ENCODE data around the gene IL1R1.
"Not testable (repeated sequence)": the region's sequence is repeated elsewhere in the genome, so short reads cannot be mapped to it uniquely, and the experiment has no call there.

IL1R1 gene

GRCh38 chr2:102103284-102103683 lies 39.3 kb upstream of the IL1R1 start:
- H3K27me3 ChIP-seq = no peaks in the 10 kb centered on the region
- H3K36me3 ChIP-seq = no peaks in the 10 kb centered on the region
- H3K4me3 ChIP-seq (ENCODE audit: low read depth in 1 of 2, low read length in 1 of 2) = no peak overlapping the region
- H3K4me1 ChIP-seq (ENCODE audit: control insufficient read depth in 1 of 2, insufficient read depth in 1 of 2, low read depth in 1 of 2, low read length in 1 of 2) = peaks cover 8 to 12% of the 10 kb centered on the region in 2 experiments
- no peak overlapping the region for H3K27ac ChIP-seq
- TF ChIP-seq, protein P1, sequence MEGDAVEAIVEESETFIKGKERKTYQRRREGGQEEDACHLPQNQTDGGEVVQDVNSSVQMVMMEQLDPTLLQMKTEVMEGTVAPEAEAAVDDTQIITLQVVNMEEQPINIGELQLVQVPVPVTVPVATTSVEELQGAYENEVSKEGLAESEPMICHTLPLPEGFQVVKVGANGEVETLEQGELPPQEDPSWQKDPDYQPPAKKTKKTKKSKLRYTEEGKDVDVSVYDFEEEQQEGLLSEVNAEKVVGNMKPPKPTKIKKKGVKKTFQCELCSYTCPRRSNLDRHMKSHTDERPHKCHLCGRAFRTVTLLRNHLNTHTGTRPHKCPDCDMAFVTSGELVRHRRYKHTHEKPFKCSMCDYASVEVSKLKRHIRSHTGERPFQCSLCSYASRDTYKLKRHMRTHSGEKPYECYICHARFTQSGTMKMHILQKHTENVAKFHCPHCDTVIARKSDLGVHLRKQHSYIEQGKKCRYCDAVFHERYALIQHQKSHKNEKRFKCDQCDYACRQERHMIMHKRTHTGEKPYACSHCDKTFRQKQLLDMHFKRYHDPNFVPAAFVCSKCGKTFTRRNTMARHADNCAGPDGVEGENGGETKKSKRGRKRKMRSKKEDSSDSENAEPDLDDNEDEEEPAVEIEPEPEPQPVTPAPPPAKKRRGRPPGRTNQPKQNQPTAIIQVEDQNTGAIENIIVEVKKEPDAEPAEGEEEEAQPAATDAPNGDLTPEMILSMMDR (IDR thresholded peaks at IDR 0.05) = no peak
- H3K9me3 ChIP-seq = no peaks in the 10 kb centered on the region

DNA sequence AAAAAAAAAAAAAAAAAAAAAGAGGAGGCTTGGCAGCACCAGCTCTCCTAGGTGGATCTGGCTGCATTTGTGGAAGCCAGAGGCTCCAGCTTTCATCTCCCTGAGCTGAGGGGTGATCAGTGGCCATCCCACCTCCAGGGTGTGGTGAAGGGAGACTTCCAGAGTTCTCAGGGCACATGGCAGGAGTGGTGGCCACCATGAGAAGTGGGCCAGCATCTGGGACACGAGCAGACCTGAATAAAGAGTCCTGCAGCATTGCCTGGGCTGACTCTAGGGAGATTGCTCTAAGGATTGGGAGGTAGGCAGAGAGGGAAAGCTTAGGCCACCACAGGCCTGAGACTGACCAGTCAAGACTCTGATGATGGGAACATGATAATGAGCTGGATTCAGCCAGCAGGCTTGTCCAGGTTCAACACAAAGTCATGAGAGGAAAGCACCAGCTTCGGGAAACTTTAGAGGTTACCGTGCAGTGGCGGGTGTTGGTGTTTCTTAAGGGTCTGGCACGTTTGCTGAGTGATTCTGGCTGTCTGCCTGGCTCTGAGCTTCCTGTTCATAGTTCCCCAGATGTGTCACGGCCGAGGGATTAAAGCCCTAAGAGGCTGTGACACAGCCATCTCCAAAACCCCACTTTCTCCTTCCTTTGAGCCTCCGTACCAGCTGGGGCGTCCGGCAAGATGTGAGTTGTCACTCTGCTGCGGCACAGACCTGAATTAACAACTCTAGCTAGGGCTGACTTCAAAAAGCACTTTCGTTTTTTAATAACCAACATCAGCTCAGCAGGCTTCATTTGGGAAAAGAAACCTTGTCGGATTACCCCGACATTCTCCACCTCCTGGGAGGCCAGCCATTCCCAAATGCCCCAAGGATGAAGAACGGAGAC lies 38.3 kb upstream of the IL1R1 start:
- TF ChIP-seq, protein P1 (IDR thresholded peaks at IDR 0.05) = no peak
- Histone ChIP-seq H3K4me1 (ENCODE audit: control insufficient read depth in 1 of 2, insufficient read depth in 1 of 2, low read depth in 1 of 2, low read length in 1 of 2) (peaks cover 8 to 12% of the 10 kb centered on the region in 2 experiments), H3K27ac (peak overlapping the region; percentile 12)

GRCh38 chr2:102106133-102106556 lies 36.4 kb upstream of the IL1R1 start:
- no peak overlapping the region for H3K4me3 ChIP-seq (ENCODE audit: low read depth in 1 of 2, low read length in 1 of 2)
- TF ChIP-seq, protein P1 (IDR thresholded peaks at IDR 0.05) = no peak
- H3K9me3 ChIP-seq = no peaks in the 10 kb centered on the region
- H3K4me1 ChIP-seq (ENCODE audit: control insufficient read depth in 1 of 2, insufficient read depth in 1 of 2, low read depth in 1 of 2, low read length in 1 of 2) = peaks cover 8 to 12% of the 10 kb centered on the region in 2 experiments
- H3K36me3 ChIP-seq = no peaks in the 10 kb centered on the region
- H3K27ac ChIP-seq = no peak overlapping the region
- no peaks in the 10 kb centered on the region for H3K27me3 ChIP-seq

More for the DNA sequence above, 38.3 kb upstream of the IL1R1 start:
- H3K27me3 ChIP-seq = no peaks in the 10 kb centered on the region
- H3K36me3 ChIP-seq = no peaks in the 10 kb centered on the region
- H3K4me3 ChIP-seq (ENCODE audit: low read depth in 1 of 2, low read length in 1 of 2) = peak overlapping the region in 1 of 2 experiments; percentile 18
- no peaks in the 10 kb centered on the region for H3K9me3 ChIP-seq

- H3K4me1 ChIP-seq (ENCODE audit: control insufficient read depth in 1 of 2, insufficient read depth in 1 of 2, low read depth in 1 of 2, low read length in 1 of 2) = peaks cover 8 to 12% of the 10 kb centered on the region in 2 experiments
- H3K27me3 ChIP-seq; H3K9me3 ChIP-seq; H3K4me3 ChIP-seq (ENCODE audit: low read depth in 1 of 2, low read length in 1 of 2); H3K27ac ChIP-seq; H3K36me3 ChIP-seq: not testable (repeated sequence)
These were observed 35.5 kb upstream of the IL1R1 start for GRCh38 chr2:102106813-102107740.

DNA sequence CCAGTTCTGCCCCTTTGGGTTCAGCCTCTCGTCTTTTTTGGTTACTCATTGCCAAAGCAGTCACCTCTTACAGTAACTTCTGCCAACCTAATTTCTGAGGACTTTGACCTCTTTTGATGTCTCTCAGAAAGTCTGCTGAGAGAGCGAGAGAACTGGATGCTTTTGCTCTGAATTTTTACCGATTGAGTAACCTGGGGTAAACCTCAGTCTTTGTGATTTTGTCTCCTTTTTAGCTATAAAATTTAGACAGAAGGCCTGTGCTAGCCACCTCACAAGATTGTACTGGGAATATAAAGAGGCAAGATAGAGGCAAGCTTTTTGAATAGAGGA lies 34.8 kb upstream of the IL1R1 start:
- Histone ChIP-seq H3K27ac (no peak overlapping the region), H3K4me3 (ENCODE audit: low read depth in 1 of 2, low read length in 1 of 2) (no peak overlapping the region), H3K36me3 (no peaks in the 10 kb centered on the region), H3K9me3 (no peaks in the 10 kb centered on the region), H3K27me3 (no peaks in the 10 kb centered on the region), H3K4me1 (ENCODE audit: control insufficient read depth in 1 of 2, insufficient read depth in 1 of 2, low read depth in 1 of 2, low read length in 1 of 2) (peaks cover 8 to 12% of the 10 kb centered on the region in 2 experiments)
- TF ChIP-seq, protein P1 (IDR thresholded peaks at IDR 0.05) = no peak

Measured in neutrophil (primary cell).